NCI-H69 (cell line): Measurements from ENCODE around the gene GLCE.

ENCODE experiments used
- DNase-seq: peaks from one replicate; lab custom pipeline; 2025; lab: John Stamatoyannopoulos, UW

GLCE gene

GRCh38 chr15:69320977-69321554, 160.6 kb downstream of the GLCE start:
- no peak for DNase-seq
